Natural killer cell (primary cell): ENCODE data around the gene HSPB6. TPM values are rescaled to one million over a fixed set of nuclear protein-coding genes. Genes with fewer than 3 reads are reported as not detected.

ENCODE experiments used
- ATAC-seq, 3 donors: fragments of 150-1000 bp in 2 of 3; fragments of 200-7000 bp in 1 of 3; cut with Tn5 transposase; 1 replicate in 1 of 3; 2 replicates in 2 of 3; pipeline ENCODE4 v1.10.0; 2021; ENCODE audit warnings: mild to moderate bottlenecking in 2 of 3, moderate library complexity in 2 of 3
- DNase-seq, 2 donors: peaks; one replicate each; pipeline versions ENCODE4 v3.0.0 to v3.0.0-alpha.2; 2013 to 2021; ENCODE audit warnings: mixed read lengths in 1 of 2
- H3K27ac ChIP-seq: one replicate; pipeline ENCODE4 v1.5.1; 2013; ENCODE audit warnings: mild to moderate bottlenecking, low read length
- H3K27me3 ChIP-seq: one replicate; pipeline ENCODE4 v1.6.1; 2013; ENCODE audit warnings: low read length; ENCODE audit not compliant: control insufficient read depth, insufficient read depth
- H3K36me3 ChIP-seq: one replicate; pipeline ENCODE4 v1.6.1; 2013; ENCODE audit warnings: low read length; ENCODE audit not compliant: control insufficient read depth, insufficient read depth
- H3K4me1 ChIP-seq: one replicate; pipeline ENCODE4 v1.6.1; 2013; ENCODE audit warnings: low read length; ENCODE audit not compliant: control insufficient read depth, insufficient read depth
- H3K4me3 ChIP-seq: one replicate; pipeline ENCODE4 v1.5.1; 2013; ENCODE audit warnings: low read length
- H3K9me3 ChIP-seq: one replicate; pipeline ENCODE4 v1.6.1; 2013; ENCODE audit warnings: low read length; ENCODE audit not compliant: control insufficient read depth, insufficient read depth
- H3K27ac Mint-ChIP-seq, 2 donors: one replicate each; pipeline ENCODE4 v1.8.0; 2022; ENCODE audit warnings: mild to moderate bottlenecking in 2 of 2, mixed read lengths in 2 of 2, moderate library complexity in 1 of 2
- H3K27me3 Mint-ChIP-seq, 2 donors: one replicate each; pipeline ENCODE4 v1.8.0; 2022; ENCODE audit warnings: low read depth in 2 of 2, mixed read lengths in 2 of 2
- H3K36me3 Mint-ChIP-seq: one replicate; pipeline ENCODE4 v1.8.0; 2022; ENCODE audit warnings: mixed read lengths
- H3K4me1 Mint-ChIP-seq, 2 donors: one replicate each; pipeline ENCODE4 v1.8.0; 2022; ENCODE audit warnings: mixed read lengths in 2 of 2
- H3K4me3 Mint-ChIP-seq: one replicate; pipeline ENCODE4 v1.8.0; 2022; ENCODE audit warnings: mild to moderate bottlenecking, moderate library complexity, mixed read lengths
- H3K9me3 Mint-ChIP-seq, 2 donors: one replicate each; pipeline ENCODE4 v1.8.0; 2022; ENCODE audit warnings: mixed read lengths in 2 of 2
- WGBS: methylation state at CpG from one replicate; pipeline ENCODE4 v1.1.7; 2013; ENCODE audit warnings: missing lambda C conversion rate; ENCODE audit not compliant: insufficient coverage; 5-methylcytosine and 5-hydroxymethylcytosine counted together
- intact Hi-C: fragments of 100-400 bp; cut with micrococcal nuclease; formaldehyde crosslinking; loops from one replicate; pipeline ENCODE4 v1.14.2; 2022
- total RNA-seq, 4 donors: library from RNA; stranded (reverse); fragments of 120-200 nt in 1 of 4; gene quantifications; one replicate each; pipeline versions ENCODE4 v1.2.3 to v1.2.4, GENCODE V29; 2013 to 2022
- TF ChIP-seq, protein P1 (sequence below): fragments of 200-600 bp; IDR thresholded peaks from one replicate; pipeline ENCODE4 v1.8.0; 2022; ENCODE audit warnings: antibody characterized with exemption

The HSPB6 gene
- total RNA-seq, 3 donors from 2014 or later (not counting 1 experiment from before 2014, with no cell fraction given): not detected

DNA sequence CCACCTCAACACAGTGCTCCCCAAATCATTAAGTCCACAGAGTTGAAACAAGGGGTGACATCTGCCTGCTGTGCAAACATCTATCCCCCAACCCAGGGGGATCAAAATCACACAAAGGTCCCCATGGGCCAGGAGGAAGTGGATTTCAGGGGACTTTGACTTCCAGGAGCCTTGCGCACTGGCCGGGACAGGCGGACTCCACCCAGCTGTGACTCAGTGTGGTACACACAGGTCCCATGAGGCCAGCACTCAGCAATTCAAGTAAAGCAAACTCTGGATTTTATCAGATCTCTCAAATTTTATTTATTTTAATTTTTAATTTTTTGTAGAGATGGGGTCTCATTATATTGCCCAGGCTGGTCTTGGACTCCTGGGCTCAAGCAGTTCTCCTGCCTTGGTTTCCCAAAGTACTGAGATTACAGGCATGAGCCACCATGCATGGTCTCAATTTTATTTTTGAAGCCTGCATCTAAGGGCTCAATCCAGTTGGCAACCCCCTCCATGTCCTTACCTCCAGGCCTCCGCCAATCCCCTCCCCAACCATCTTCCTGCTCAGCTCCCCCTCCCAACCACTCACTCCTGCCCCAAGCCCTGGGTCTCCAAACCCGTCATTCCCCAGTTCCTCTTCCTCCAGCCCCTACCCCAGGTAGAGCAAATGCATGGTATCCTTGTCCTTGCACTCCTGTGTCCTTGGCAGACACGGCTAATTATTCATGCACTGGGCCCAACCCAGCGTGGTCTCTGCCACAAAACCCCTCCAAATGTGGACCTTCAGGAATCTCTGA lies 36.7 kb upstream of the HSPB6 start:
- no peaks in the 10 kb centered on the region for H3K9me3 ChIP-seq
- 75% methylated on average over 7 of the region's 7 CpGs for WGBS

DNA sequence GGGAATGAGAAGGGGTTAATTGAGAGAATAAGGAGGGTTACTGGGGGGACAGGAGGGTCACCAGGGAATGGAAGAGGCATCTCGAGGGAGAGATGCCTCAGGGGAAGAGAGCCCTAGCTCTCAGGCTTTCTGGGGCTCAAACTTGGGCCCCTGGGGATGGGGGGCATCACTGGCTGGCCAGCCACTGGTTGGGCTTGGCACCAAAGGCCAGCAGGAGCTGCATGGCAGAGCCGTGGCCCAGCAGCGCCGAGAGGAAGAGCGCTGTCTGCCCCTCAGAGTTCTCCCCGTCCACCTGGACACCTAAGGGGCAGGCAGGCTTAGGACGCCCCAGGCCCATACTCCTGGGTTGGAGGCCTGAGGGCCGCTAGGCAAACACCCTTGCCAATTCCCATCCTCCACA lies 36.1 kb upstream of the HSPB6 start:
- H3K9me3 ChIP-seq: no peaks in the 10 kb centered on the region
- TF ChIP-seq, protein P1, sequence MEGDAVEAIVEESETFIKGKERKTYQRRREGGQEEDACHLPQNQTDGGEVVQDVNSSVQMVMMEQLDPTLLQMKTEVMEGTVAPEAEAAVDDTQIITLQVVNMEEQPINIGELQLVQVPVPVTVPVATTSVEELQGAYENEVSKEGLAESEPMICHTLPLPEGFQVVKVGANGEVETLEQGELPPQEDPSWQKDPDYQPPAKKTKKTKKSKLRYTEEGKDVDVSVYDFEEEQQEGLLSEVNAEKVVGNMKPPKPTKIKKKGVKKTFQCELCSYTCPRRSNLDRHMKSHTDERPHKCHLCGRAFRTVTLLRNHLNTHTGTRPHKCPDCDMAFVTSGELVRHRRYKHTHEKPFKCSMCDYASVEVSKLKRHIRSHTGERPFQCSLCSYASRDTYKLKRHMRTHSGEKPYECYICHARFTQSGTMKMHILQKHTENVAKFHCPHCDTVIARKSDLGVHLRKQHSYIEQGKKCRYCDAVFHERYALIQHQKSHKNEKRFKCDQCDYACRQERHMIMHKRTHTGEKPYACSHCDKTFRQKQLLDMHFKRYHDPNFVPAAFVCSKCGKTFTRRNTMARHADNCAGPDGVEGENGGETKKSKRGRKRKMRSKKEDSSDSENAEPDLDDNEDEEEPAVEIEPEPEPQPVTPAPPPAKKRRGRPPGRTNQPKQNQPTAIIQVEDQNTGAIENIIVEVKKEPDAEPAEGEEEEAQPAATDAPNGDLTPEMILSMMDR: no peak
- no peak for ATAC-seq
- Mint-ChIP-seq H3K4me1 (peaks cover 0 to 11% of the 10 kb centered on the region in 2 donors), H3K36me3 (no peaks in the 10 kb centered on the region), H3K27ac (no peak overlapping the region), H3K27me3 (peaks cover 0 to 23% of the 10 kb centered on the region in 2 donors), H3K4me3 (no peak overlapping the region), H3K9me3 (no peaks in the 10 kb centered on the region)
- intact Hi-C loops: no loop called here
- H3K4me1 ChIP-seq: peaks cover 8% of the 10 kb centered on the region
- WGBS: 85% methylated on average over 8 of the region's 8 CpGs
- no peak for DNase-seq
- no peaks in the 10 kb centered on the region for H3K36me3 ChIP-seq
- H3K4me3 ChIP-seq: no peak overlapping the region
- H3K27ac ChIP-seq: no peak overlapping the region
- H3K27me3 ChIP-seq: peaks cover 4% of the 10 kb centered on the region

More for the DNA sequence above, 36.7 kb upstream of the HSPB6 start:
- peaks cover 9% of the 10 kb centered on the region for H3K4me1 ChIP-seq
- peaks cover 5% of the 10 kb centered on the region for H3K27me3 ChIP-seq
- TF ChIP-seq, protein P1: no peak
- no peak overlapping the region for H3K27ac ChIP-seq
- DNase-seq (no peak), ATAC-seq (no peak)
- H3K9me3 Mint-ChIP-seq: no peaks in the 10 kb centered on the region
- H3K27ac Mint-ChIP-seq: no peak overlapping the region
- H3K27me3 Mint-ChIP-seq: peaks cover 0 to 23% of the 10 kb centered on the region in 2 donors
- no peak overlapping the region for H3K4me3 ChIP-seq
- H3K36me3 ChIP-seq: no peaks in the 10 kb centered on the region
- no peaks in the 10 kb centered on the region for H3K36me3 Mint-ChIP-seq
- H3K4me3 Mint-ChIP-seq: no peak overlapping the region
- intact Hi-C loops: no loop called here
- peaks cover 0 to 11% of the 10 kb centered on the region in 2 donors for H3K4me1 Mint-ChIP-seq

DNA sequence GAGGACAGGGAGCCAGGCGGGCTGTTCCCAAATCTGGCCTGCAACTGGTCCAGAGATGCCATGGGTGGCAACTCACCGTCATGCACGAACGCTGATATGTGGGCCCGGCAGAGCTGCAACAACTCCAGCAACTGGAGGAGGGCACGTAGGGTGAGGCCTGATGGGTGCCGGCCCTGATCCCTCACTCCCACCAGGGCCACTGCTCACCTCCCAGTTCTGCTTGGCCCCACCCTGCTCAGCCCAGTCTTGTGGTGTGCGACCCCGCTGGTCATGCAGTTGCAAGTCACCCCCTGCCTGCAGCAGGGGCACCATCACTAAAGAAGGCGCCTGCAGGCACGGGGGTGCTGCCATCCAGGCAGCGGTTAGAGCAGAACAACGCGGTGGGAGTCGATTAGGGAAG lies 35.5 kb upstream of the HSPB6 start:
- TF ChIP-seq, protein P1: no peak
- intact Hi-C loops: no loop called here
- 92% methylated on average over 15 of the region's 15 CpGs for WGBS
- H3K27me3 ChIP-seq: peaks cover 3% of the 10 kb centered on the region
- no peaks in the 10 kb centered on the region for H3K36me3 Mint-ChIP-seq
- H3K9me3 ChIP-seq: no peaks in the 10 kb centered on the region
- H3K4me1 Mint-ChIP-seq: peaks cover 0 to 9% of the 10 kb centered on the region in 2 donors
- peaks cover 4% of the 10 kb centered on the region for H3K4me1 ChIP-seq
- DNase-seq (no peak), ATAC-seq (no peak)
- no peak overlapping the region for H3K4me3 Mint-ChIP-seq
- H3K36me3 ChIP-seq: no peaks in the 10 kb centered on the region
- H3K27ac Mint-ChIP-seq: no peak overlapping the region
- peaks cover 0 to 22% of the 10 kb centered on the region in 2 donors for H3K27me3 Mint-ChIP-seq
- no peak overlapping the region for H3K4me3 ChIP-seq
- H3K27ac ChIP-seq: no peak overlapping the region
- no peaks in the 10 kb centered on the region for H3K9me3 Mint-ChIP-seq
